HG03196 (cell line): Measurements from ENCODE around the gene ITGA3.
"Not testable (repeated sequence)": the region's sequence is repeated elsewhere in the genome, so short reads cannot be mapped to it uniquely, and the experiment has no call there.

Source experiments
- ATAC-seq: cut with Tn5 transposase; IDR thresholded peaks from one replicate; pipeline ENCODE4 v1.9.1; 2021; ENCODE audit not compliant: unreplicated experiment

ITGA3 gene

DNA sequence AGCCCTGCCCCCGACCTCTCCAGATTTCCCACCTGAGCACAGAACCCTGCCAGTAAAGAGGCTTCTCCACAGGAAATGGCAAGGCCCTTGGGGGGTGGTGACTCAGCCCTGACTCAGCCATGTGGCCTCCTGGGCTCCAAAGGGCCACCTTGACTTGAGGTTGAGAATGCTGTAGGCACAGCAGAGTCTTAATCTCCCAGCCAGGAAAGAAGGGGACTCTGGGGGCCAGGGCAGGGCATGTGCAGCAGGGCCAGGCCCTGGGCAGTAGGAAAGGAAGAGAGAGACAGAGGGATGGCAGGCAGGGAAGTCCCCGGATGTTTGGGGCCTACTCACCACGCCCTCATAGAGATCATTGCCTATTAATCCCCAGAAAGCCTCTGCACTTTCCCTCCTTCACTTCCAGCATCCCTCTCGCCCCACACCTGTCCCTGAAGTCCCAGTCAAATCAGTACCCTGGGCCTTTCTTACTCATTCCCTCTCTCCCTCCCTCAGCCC lies 4.8 kb upstream of the ITGA3 start:
- ATAC-seq: no peak

DNA sequence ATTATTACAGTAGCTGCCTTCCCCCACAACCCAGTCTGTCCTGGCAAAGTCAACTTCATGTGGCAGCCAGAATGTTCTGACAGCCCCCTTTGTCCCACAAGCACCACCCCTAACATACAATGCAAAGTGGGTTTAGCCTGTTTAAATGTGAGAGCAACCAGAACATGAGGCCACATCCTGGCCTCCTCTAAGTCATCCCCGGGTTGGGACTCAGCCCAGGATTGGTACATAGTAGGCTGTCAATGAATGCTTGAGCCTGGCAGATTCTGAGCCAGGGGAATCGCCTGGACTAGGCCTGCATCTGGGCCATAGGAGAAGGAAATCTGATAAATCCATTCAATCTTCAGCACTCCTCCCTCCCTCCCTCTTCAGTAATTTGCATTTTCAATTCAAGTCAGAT lies 4.3 kb upstream of the ITGA3 start:
- ATAC-seq: no peak

DNA sequence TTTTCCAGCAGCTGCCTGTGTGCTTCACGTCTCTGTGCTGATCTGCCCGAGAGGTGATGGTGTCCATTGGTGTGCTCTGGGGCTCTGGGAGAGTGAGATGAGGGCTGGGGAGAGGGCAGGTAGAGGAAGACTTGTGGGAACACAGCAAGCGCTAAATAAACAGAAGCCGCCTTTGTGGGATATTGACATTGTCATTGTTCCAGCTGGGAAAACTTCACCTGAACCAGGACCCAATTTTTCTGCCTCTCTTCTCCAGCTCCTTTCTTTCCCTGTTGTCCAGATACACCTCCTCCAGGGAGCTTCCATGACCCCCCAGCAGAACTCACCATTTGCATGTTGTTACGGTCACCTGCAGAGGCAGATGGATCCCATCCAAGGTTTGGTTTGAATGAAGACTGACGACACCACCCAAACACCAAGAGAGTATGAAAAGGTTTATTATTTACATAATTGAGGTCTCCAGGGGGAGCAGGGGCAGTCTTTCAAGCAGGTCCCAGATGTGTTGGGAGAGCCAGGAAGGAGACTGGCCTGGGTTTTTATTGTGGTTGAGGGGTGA lies 3.6 kb upstream of the ITGA3 start:
- ATAC-seq: no peak

DNA sequence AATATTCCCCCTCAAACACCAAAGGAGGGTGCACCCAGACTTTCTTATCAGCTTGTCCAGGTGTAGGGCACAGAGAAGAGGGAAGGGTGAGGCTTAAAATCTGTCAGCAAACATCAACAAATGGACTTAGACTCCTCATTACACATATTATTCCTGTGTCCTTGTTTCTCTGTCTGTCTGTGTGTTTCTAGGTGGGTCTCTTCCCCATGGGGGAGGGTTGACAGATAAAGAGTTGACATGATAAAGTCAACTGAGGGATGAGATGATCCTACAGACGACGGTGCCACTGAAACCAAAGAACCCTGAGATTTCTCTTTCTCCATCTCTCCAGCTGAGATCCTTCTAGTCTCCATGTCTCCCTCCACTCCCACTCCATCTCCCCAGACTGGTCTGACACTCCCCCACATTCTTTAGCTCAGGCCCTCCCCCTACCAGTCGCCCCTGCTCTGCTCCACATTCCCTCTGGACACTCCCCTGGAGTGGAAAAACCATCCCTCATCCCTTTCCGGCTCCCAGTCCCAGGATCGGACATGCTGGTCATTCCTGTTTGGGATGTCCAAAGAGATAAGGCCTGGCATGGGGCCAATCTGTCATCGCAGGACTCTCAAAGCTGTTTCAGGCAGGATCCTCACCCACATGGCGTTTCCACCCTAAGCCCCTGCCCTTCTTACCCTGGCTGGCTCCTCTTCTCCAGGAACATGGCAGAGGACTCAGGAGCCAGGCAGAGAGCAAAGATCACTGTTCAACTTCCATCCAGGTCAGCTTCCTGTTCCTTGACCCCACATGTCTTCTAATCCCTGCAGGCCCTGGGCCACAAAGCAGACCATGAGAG lies 2.9 kb upstream of the ITGA3 start:
- ATAC-seq: no peak

DNA sequence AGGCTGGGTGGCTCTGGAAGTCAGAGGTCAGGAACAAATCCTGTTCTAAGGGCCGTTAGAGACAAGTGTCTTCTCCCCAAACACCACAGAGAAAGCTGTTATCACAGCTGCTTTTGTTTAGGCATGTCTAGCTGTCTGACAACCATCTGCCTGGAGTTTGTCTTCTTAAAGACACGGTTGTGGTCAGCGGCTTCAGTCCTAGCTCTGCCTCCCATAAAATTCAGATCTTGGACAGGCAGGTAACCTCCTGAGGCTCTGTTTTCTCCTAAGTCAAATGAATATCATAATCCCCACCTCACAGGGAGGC lies 2.3 kb upstream of the ITGA3 start:
- no peak for ATAC-seq

DNA sequence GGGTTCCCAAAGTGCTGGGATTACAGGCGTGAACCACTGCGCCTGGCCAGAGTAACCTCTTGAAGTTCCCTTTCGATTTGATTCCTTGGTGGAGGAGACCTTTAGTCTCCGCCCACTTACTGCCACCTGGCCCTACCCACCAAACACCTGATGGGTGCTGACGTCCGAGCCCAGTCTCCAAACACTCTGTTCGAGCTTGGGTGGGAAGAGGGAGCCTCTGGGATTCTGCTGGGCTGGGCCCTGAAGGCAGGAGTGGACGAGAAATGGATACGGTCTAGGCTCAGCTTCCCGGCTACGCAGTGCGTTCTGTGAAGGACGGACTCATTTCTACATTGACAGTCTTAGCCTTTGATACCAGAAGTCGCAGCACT lies 870 bp upstream of the ITGA3 start:
- ATAC-seq: no peak

DNA sequence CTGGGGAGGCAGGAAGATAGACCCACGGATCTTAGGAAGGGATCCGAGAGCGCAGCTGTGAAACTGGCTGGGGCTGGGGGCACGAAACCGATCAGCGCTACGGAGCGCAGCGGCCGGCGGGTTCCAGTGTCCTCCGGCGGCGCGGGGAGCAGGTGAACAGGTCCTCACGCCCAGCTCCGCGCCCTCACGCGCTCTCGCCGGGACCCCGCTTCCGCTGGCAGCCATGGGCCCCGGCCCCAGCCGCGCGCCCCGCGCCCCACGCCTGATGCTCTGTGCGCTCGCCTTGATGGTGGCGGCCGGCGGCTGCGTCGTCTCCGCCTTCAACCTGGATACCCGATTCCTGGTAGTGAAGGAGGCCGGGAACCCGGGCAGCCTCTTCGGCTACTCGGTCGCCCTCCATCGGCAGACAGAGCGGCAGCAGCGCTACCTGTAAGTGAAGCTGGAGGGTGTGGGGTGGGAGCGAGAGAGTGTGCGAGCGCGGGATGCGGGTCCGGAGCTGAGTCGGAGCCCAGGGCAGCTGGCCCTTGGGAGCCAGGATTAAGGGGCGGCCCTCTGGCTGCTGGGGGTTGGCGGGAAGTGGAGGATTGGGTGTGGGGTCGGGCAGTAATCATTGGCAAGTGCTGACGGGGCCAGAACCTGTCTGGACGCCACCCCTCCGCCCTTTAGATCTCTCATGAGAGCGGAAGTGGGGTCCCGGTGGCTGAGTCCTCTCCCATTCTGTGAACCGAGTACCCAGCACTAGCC lies 479 bp downstream of the ITGA3 start:
- peak; percentile 43 for ATAC-seq

DNA sequence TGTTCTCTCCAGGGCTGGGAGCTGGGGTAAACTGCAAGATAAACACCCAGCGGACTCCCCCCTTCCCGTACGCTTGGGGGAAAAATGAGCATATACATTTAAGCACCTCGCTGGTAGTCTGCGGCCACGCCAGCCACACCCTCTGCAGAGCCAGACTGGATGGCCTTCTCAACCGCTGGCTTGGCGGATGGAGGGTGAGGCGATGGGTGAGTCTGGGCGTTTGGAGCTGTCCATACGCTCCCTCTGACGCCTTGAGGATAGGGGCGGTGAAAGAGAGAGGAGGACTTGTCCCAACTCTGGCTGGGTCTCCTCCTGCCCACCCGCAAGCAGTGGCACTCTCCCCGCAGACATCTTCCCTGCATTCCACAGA lies 1.0 kb downstream of the ITGA3 start:
- ATAC-seq: no peak

DNA sequence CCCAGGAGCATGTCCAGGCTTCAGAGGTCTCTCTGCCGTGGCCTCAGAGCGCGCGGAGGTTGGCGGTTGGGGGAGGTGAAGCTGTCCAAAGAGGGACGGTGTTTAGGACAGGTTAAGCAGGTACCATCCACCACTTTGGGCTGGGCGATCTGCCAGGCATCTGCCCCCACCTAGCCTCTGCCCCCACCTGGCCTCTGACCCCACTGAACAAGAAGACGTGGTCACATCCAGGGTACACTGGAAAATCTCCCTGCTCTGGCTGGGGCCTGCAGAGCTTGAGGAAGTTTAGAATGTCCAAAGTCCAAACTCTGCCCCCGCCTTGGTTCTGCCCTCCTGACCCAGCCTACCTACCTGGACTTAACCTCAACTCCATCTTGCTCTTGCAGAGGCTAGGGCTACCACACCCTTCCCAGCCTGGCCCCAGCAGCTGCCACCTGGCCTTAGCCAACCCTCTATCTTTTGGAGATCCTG lies 1.6 kb downstream of the ITGA3 start:
- no peak for ATAC-seq

DNA sequence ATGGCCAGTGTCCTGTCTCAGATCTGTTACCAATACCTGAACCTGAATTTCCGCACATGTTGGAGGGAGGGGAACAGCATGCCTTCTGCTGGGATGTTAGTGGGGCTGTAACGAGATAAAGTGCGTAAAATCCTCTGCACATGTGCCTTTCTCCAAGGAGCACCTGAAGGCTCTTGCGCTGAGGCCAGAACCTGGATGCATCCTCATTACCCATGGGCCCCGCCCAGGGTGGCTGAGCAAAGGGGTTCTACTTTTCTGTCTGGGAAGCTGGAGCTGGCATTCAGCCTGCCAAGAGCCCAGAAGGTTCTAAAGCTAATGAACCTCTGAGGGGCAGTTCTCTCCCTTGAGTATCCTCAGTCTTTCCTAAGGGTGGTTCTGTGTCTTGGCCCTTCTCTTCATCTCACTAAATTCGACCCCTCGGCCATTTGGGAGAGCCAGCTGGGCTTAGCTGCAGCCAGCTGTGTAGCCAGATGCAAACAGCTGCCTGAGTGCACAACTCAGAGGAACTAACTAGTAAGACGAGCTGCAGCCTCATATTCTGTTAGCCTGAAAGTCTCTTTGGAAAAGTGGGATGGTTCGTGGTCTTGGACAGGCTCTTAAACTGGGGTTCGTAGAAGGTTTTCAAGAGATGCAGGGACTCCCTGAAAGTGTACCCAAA lies 2.5 kb downstream of the ITGA3 start:
- ATAC-seq: no peak

DNA sequence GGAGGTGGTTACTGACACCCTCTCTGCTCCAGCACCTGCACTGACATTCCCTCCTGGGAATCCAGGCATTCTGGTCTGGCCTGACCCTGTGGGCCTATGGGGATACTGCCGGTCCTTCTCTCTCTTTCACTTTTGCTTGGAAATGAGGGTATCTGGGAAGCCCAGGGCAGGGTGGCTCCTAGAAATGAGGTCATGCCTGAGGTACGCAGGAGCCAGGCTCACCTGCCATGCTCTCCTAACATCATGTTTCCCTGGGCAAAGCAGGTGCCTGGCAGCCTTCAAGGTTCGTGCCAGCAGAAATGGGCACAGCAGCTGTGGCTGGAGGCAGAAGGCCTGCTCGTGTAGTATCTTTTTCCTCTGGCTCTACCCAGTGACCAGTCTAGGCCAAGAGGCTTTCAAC lies 3.3 kb downstream of the ITGA3 start:
- ATAC-seq: no peak

DNA sequence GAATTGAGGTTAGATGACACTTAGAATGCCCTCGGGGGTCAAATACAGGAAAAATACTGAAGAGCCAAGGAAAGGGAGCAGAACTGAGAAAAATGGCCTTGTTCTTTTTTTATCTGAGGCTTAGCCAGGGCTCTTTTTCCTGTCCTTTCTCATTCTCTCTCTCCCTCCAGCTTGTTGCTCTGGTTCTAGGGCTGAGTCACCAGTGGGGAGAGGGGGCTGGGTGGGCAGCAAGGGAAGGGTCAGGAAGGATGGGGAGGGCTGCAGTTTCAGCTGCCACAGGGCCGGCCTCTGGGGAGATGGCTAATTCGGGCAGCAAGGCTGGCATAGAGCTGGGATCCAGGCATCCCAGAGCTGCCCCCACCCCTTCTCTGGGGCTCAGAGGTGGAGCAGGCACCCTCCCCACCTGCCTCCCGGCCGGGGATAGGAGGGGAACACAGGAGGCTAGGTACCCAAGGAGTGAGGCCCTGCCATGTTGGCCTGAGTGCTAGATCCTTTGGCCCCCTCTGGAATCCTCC lies 3.9 kb downstream of the ITGA3 start:
- ATAC-seq: no peak

DNA sequence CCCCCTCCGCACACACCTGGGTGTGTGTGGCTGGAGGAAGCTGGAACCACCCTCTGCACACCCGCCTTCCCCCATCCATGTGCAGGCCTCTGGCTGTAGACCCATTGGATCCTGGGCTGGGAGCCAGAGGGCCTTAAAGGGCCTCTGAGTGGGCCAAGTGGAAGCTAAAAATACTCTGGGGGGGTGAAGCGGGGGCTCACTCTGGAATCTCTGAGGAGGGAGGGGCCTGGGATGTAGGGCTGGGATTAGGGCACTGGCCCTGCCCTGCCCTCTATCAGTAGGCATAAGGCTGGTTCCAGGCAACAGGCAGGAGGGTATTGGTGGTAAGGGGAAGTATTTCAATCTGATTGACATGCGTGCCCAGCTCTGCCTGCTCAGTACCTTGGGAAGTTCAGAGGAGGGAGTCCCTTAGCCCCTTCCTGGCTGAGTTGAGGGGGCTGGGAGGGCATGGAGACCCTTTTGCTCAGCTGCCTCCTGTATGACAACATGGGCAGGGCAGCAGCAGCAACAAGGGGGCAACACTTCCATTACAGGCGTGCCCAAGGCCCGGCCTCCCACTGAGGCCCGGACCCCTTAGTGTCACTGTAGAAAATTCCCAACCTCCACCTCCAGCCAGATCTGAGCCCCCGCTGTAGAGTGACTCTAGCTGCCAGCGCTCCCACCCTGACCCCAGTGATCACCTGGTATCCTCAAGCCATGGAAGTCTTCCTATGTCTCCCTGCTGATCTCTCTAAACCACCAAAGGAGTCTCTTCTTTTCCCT lies 5.2 kb downstream of the ITGA3 start:
- ATAC-seq: no peak

DNA sequence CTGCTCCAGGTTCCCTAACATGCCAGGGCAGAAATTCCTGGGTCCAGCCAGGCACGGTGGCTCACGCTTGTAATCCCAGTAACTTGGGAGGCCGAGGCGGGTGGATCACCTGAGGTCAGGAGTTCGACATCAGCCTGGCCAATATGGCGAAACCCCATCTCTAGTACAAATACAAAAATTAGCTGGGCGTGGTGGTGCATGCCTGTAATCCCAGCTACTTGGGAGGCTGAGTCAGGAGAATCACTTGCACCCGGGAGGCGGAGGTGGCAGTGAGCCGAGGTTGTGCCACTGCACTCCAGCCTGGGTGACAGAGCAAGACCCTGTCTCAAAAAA lies 5.8 kb downstream of the ITGA3 start:
- ATAC-seq: not testable (repeated sequence)

DNA sequence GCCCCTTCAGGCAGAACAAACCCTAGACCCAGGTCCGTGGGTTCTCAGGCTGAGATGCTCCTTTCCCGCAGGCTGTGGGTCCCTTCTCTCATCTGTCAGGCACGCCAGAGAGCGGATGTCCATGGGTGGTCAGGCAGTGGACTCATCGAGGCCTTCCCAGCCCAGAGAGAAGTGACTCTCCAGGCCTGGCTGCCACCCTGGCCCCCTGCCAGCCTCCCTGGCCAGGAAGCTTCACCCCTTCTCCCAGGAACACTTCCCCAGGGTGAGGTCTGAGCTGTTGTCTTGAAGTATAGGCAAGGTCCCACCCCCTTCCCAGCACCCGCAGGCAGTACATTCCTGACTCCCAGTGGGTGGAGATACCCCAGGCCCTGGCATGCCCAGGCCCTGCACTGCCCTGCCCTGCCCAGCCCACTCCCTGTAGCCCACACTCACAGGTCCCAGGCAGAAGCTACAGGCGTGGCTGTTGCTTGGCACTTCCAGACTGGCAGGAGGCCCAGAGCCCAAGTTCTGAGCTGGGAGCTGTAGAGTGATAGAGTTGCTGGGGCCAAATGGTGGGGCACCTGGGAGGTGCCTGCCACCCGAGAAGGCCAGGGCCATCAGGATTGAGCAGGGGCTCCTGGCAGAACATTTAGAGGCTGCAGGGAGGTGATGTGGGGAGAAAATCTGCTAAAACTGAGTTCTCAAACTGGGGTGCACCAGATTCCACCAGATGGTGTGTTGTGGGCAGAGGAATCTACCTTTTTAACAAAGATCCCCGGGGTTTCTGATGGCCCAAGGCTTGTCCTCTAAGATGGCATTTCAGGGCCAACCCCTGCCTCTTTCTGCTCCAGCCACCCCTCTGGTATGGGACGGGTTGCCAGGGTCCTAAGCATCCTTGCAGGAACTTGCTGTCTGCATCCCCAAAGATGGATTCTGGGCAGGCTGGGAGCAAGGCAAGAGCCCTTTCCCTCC lies 6.7 kb downstream of the ITGA3 start:
- ATAC-seq: no peak

DNA sequence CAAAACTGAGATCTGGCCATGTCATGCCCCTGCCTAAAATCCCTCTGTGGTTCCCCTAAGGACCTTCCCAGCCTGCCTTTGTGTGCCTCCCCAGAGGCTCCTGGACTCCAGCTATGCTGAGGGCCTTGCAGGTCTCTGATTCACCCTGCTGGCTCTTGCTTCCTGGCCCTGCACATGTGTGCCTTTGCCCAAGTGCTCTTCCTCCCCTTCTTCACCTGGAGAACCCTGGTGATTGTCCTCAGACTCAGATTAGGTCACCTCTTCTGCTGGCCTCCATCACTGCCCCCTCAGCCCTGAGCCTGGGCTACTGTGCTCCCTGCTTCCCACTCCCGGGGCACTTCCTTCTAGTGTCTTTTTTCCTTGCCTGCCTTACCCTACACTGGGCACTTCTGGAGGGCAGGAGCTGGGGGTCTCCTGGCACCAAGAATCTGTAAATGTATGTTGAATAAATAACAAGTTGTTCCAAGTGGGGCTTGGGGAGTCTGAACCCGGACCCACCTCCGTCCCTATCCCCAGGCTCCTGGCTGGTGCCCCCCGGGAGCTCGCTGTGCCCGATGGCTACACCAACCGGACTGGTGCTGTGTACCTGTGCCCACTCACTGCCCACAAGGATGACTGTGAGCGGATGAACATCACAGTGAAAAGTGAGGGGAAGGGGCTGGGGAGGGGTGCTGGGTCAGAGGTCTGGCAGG lies 7.8 kb downstream of the ITGA3 start:
- no peak for ATAC-seq

DNA sequence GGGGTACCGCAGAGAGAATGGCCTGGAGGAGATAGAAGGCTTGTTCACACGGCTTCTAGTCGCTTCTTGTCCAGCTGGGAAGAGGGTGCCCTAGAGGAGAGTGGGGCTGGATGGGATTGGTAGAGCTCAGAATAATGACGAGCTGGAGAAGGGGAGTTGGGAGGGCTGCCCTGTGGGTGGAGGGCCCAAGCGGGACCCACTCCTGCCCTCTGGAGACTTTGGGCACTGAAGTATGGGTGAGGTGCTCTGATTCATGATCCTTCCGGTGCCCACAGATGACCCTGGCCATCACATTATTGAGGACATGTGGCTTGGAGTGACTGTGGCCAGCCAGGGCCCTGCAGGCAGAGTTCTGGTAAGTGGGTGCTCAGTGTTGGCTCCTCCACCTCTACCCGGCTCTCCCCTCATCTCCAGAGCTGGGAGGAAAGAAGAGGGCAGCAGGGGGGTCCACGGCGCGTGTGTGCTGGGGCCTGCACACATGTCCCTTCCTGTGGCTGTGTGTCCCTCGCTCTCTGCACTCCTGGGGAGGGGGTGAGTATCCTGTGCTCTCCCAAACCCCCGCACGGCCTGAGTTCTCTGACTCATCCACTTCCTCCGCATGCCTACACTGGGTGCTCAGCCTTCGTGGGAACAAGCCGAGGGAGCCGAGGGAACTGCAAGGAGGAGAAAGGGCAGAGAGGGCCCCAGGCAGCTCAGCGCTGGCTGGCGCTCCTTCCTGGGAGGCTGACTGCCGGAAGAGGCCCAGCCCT lies 8.5 kb downstream of the ITGA3 start:
- no peak for ATAC-seq

DNA sequence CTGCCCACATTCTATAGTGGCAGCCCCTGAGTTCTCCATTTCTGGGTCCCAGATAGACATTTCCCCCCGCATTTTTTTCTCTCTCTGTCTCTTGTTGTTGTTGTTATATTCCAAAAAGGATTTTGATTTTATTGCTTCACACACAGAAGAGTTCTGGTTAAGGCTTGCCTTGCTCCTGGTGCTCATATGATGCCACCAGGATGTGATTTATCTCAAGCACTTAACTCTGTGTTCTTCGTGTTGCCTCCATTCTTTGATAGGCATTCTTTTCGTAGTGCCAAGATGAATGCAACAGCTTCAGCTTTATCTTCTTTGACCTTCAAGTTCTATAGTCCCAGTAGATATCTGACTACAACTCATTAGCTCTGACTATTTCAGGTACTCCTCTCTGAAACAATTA lies 9.1 kb downstream of the ITGA3 start:
- no peak for ATAC-seq
